Measurements from ENCODE around the gene DNMBP.
"Not testable (repeated sequence)": the region's sequence is repeated elsewhere in the genome, so short reads cannot be mapped to it uniquely, and the experiment has no call there.

DNMBP gene

GRCh38 chr10:100019787-100020141 lies 10.0 kb upstream of the DNMBP start:
- DNase-seq, result no peak

- DNase-seq, result no peak
Measured at GRCh38 chr10:100014071-100014762, 4.5 kb upstream of the DNMBP start.

- no peak for DNase-seq
Measured at GRCh38 chr10:100013621-100014020, 3.9 kb upstream of the DNMBP start.

DNA sequence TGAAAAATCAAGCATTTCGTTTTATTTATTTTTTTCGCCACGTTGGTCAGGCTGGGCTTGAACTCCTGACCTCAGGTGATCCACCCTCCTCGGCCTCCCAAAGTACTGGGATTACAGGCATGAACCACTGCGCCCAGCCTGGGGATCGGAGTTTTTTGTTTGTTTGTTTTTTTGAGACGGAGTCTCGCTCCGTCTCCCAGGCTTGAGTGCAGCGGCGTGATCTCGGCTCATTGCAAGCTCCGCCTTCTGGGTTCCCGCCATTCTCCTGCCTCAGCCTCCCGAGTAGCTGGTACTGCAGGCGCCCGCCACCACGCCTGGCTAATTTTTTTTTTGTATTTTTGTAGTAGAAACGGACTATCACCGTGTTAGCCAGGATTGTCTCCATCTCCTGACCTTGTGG lies 2.2 kb upstream of the DNMBP start:
- DNase-seq, result not testable (repeated sequence)

DNA sequence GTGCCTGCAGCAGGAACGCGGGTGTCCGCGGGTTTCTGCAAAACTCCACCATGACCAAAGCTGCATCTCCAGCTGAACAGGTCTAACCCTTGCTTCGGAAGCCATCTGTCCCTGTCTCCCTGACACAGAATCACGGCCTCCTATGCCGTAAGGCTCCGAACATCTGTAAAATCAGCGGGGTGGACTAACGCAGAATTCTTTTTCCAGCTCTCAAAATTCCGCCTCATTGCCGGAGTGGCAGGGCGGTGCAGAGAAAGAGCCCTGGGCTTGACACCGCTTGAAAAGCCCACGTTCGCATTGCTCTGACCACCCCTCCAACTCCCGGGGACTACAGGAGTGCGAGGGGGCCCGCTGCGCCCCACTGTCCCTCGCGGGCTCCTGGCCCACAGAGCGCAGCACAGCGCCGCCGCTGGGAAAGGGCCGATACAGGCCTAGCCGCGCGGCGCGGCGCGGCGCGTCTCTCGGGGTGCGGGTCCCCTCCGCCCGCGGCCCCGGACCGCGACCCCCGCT lies 409 bp downstream of the DNMBP start:
- DNase-seq, result no peak

GRCh38 chr10:100008708-100009282 lies 952 bp downstream of the DNMBP start:
- no peak for DNase-seq

DNA sequence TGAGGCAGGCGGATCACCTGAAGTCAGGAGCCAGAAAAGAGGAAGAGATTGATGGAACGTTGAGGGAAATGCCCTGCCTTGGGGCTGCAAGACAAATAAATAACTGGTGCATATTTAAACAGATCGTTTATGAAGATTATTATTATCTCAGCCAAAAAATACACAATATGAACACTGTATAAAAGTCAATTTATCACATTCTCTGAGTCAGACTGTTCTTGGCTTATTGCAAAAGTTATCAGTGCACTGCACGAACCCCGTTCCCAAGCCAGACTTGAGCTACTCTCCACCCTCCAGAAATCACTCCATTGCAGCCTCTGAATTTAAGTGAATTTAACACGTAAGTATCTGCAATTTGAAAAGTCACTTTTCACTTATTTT lies 1.6 kb downstream of the DNMBP start:
- no peak for DNase-seq

DNA sequence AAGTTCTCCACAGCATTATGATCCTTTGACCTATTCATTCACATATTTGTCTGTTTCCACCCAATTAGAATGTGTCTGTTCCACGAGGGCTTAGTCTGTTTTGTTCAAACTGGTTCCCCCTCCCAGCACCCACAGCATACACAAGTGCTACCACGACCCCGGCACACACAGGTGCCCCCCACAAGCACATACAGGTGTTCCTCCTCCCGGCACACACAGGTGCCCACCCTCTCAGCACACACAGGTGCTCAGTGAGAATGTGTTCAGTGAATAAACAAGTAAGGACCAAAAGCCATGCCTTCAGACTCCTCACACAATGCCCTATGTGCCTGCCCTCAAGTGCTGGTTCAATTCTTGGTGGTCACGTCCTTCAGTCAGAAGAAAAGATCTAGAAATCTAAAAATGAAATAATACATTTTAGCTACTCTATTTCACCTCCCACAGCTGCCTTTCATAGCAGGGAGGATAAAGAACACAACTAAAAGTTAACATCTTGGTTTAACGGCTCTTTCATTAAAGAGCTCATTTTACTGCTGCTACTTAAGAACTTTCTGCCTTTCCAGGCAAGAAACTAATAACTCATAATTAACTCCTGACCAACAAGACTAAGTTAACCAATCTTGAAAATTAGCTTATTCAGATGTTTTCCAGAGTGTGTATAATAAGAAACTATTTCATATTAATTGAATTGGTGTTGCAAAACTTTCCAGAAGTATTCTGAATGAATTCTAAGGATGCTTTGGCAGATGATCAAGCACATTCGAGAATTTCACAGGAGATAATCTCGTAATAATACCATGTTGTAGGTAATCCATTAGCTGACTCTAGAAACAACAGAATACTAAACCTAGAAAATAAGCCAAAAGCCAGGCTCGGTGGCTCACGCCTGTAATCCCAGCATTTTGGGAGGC lies 2.3 kb downstream of the DNMBP start:
- DNase-seq, result no peak

- peak in 1 of 2 experiments; percentile 15 for DNase-seq
Measured at GRCh38 chr10:100006243-100006886, 3.4 kb downstream of the DNMBP start.

DNA sequence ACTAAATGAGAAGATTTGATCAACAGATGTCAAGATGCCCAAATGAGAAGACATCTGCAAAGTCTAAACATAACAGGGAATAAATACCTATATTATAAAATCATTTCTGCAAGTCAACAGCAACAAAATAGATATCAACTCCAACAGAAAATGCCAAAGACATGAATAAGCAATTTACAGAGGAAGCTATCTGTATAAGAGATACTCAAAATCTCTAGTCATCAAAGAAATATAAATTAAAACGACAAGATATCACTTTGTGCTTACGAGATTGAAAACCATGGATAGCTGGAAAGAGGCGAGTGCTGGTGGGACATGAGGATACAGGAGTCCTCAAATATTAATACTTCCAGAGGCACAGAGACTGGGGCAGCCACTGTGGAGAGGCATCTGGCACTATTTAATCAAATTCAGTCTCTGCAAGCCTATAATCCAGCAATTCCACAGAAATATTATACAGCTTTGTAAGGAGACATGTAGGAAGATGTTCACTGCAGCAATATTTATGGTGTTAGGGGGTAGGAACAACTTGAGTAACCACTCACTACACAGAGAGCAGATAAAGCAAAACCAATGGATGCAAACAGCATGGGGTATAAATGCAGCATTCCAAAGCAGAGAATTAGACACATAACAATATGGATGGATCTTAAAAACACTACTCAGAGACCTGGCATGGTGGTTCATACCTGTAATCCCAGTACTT lies 4.8 kb downstream of the DNMBP start:
- no peak for DNase-seq

DNA sequence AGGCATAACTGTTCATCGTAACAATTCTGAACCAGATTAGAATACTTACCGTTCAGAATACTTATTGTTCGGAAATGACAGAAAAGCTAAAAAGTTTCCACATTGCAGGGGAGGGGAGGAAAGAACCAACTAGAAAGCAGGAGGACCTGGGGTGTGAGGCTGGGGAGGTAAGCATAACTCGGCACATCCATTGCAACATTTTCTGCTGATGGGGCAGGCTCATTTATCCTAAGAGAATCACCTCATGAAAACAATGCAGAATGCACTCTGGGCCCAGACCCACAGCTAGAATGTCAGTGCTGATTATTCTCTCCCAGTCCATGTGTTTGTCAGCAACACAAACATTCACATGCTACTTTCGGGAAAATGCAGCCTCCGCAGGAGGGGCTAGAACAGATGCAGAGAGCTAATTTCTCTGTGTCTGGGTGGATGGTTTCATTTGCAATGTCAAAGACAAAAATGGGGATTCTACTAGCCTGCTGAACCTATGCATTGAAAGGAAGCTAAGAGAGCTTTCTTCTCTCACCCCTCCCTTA lies 9.6 kb downstream of the DNMBP start:
- no peak for DNase-seq

DNA sequence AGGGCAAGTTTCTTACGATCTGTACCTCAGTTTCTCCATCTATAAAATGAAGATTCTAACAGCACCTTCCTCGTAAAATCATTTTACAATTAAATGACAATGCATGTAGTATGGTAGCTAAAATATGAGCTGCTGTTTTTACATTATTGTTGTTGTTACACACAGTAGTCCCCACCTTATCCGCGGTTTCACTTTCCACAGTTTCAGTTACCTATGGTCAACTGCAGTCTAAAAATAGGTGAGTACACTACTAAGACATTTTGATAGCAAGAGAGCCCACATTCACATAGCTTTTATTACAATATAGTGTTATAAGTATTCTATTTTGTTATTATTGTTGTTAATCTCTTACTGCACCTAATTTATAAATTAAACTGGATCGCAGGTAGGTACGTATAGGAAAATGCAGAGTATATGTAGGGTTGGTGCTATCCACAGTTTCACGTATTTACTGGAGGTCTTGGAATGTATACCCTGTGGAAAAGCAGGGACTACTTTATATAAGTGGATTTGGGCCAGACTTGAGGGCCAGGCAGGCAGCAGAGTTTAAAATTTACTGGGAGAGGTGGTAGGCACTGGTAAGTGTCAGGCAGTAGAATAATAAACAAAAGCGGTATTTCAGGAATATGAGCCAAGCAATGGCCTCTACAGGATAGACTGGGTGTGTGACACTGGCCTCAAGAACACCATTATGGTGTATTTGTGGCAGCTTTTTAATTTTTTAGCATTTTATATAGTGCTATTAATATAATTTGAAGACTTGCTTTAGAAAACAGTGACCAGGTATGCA lies 10.2 kb downstream of the DNMBP start:
- no peak for DNase-seq

- DNase-seq, result no peak
Measured at GRCh38 chr10:99998889-99999288, 10.9 kb downstream of the DNMBP start.

- DNase-seq, result no peak
Measured at GRCh38 chr10:99996671-99997648, 12.8 kb downstream of the DNMBP start.

DNA sequence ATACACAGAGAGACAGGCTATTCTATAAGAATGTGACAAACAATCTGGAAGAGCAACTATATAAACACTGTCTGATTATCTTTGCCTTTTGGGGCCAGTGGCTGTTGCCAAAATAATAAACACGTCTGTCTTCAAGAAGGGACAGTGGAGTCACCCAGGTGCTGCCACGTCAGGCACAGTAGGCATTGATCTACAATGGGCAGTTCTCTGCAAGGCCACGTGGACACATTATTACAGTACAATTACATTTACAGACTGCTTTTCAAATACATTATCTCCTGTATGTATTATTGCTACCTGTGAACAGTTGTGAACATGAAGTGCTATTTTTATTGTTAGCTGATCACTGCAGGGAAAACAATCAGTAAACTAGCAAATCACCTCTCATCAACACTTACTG lies 14.0 kb downstream of the DNMBP start:
- DNase-seq, result no peak

DNA sequence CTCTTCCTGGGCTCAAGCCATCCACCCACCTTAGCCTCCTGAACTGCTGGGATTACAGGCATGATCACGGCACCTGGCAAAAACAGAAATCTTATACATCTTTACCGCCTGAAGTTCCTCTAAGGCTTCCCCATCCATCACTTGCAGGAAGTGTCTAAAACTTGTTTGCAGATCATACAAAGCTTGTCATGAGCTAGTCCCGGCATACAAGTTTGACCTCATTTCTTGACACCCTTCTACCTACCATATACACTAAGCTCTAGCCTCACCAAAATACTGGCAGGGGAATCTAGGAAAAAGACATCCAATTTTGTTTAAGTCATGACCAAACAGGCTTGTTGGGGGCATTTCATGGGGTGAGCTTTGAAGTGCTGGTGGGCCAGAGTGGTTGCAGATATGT lies 14.5 kb downstream of the DNMBP start:
- no peak for DNase-seq

- no peak for DNase-seq
Measured at GRCh38 chr10:99994801-99995200, 14.9 kb downstream of the DNMBP start.

- DNase-seq, result peak; percentile 22 to 35
Measured at GRCh38 chr10:99993701-99994689, 15.8 kb downstream of the DNMBP start.

GRCh38 chr10:99985637-99986036 lies 24.1 kb downstream of the DNMBP start:
- DNase-seq, result not testable (repeated sequence)
